H54 (cell line): ENCODE data around the gene SARS1.
A peak's percentile ranks its signal among the peaks of the same experiment; 100 is the strongest.
"Not testable (repeated sequence)": the region's sequence is repeated elsewhere in the genome, so short reads cannot be mapped to it uniquely, and the experiment has no call there.

ENCODE experiments used
- DNase-seq: peaks from one replicate; pipeline ENCODE4 v3.0.0; 2011; ENCODE audit warnings: low spot score, mixed read lengths; ENCODE audit not compliant: insufficient read length
- FAIRE-seq: peaks from 3 replicates; lab custom pipeline; 2011; peaks lifted over from hg19 to GRCh38; lab: Jason Lieb, UNC
- POLR2A ChIP-seq: IDR thresholded peaks from 2 replicates; pipeline ENCODE4 v1.6.1; 2011; ENCODE audit warnings: low read depth, mild to moderate bottlenecking, low read length

The SARS1 gene

DNA sequence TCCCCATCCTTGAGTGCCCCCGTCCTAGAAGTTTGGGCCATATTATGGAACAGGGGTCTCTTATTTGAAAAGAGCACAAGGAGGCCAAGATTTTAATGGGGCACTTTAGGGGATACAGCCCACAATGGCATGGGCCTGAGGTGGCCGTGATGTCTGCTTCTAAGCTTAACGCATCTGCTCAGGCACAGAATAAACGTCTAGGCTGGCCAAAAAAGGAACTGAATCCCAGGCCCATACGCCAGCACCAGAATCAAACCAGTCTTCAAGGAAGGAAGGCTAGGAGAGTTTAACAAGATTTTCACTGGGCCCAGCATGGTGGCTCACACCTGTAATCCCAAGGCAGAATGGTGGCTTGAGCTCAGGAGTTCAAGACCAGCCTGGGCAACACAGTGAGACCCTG lies 9.2 kb upstream of the SARS1 start:
- DNase-seq, result no peak
- FAIRE-seq, result no peak
- no peak for TF ChIP-seq POLR2A

DNA sequence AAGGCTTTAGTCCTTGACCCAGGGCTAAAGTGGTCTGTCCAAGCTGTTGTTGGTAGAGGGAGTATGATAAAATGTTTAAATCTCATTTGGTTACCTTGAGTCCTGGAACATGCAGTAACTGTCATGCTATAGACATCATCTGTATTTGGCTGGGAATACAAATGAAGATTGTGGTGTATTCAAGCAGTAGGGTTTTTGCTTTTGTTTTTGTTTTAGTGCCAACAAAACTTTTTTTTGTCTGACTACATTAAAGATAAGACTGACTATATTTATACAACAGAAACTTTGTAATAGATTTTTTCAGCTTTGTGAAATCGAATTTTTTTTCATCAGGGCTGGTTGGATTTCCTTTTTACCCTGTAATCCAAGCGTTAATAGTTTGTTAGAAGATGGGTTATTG lies 7.4 kb upstream of the SARS1 start:
- FAIRE-seq (no peak), DNase-seq (no peak)
- TF ChIP-seq POLR2A, result no peak

DNA sequence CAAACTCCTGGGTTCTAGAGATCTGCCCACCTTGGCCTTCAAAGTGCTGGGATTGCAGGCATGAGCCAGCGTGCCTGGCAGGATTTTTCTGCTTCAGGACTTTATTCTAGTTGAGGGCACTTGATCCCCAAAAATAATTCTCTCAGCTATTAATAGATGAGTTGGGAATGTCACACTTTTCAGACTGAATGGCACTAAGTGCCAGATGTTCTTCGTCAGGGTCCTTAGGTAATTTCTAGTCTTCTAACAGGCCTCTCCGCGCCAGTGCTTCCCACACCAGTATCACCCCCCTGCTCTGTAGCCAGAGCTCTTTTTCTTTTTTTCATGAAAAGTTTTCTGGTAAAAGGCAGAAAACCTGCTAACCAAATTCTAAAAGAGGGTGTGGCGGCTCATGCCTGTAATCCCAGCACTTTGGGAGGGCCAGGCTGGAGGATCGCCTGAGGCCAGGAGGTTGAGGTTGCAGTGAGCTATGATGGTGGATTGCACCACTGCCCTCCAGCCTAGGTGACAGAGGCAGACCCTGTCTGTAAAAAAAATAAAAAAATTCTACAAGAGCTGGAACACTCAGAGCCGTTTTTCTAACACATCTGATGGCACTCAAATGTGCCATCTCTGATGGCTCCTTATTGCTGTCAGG lies 6.1 kb upstream of the SARS1 start:
- no peak for TF ChIP-seq POLR2A
- no peak for FAIRE-seq
- no peak for DNase-seq

DNA sequence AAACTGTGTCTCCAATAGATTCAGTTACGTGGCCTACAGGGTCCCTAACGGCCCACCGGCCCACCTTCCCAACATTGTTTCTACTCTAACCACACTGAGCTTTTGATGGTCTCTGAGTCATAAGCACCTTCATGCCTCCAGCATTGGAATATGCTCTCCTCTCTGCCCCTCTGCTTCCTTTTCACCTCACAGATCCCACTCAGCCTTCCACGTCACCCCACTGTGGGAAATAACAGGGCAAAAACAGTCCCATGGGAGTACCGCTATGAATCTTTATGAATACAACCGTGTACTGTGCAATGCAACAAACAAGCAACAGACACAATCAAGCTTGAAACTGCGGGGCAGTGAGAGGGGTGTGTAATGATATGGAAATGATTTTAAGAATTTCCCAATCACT lies 5.3 kb upstream of the SARS1 start:
- no peak for DNase-seq

DNA sequence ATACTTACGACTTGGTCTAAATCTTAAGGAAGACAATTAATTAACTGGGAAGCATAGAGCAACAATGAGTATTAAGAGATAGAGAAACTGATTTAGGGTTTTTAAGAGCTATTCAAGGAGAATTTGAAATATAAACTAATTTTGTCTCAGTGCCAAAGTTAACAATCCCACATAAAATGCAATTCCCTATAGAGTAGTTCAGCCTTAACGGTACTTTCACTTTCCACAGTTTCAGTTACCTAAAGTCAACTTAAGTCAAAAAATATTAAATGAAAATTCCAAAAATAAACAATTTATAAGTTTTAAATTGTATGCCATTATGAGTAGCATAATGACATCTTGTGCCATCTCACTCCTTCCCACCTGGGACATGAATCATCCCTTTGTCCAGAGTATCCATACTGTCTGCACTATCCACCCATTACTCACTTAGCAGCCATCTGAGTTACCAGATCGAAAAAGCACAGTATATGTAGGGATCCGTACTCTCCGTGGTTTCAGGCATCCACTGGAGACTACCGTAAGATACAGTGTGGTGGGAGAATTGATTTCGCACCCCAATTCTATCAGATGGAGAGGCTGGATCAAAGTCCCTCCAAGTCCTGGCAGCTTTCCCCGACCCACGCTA lies 4.8 kb upstream of the SARS1 start:
- DNase-seq (no peak), FAIRE-seq (no peak)
- no peak for TF ChIP-seq POLR2A

More for the DNA sequence above, 5.3 kb upstream of the SARS1 start:
- TF ChIP-seq POLR2A, result no peak
- FAIRE-seq, result no peak

DNA sequence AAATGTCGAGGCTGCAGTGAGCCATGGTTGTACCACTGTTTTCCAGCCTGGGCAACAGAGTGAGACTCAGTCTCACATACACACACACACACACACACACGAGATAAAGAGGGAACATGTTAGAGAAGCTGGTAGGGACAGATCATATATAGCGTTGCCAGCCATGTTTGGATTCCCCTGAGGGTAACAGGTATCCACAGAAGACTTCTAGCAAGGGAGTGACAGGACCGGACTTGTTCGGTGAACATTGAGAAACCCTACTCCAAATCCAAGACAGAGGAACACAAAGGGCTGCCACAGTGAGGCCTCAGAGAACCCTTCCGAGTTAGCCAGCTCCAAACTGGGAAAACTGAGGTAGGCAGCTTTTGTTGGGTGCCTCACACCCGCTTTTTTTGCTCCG lies 3.7 kb upstream of the SARS1 start:
- TF ChIP-seq POLR2A, result no peak
- DNase-seq, result no peak
- no peak for FAIRE-seq

DNA sequence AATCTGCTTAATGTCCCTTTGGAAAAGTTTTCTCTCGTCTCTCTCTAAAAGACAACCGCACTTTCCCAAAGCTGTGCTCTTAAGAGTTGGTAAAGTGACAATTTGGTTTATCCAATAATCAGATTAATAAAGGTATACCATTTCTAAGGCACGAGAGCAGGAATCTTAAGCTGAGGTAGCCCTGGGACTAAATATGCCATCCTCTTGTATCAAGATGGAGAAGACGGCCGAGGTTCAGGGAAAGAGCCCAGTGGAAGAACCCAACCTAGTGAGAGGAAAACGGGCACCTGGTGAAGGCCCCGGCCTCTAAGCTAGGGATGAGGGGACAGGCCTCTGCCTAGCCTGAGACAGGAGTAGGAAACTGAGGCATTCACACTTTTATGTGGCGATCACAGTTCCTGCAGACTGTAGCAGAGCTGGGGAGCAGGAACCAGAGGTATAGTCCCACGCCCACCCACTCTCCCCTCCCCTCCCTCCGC lies 334 bp upstream of the SARS1 start:
- DNase-seq (no peak), FAIRE-seq (no peak)
- TF ChIP-seq POLR2A, result no peak

DNA sequence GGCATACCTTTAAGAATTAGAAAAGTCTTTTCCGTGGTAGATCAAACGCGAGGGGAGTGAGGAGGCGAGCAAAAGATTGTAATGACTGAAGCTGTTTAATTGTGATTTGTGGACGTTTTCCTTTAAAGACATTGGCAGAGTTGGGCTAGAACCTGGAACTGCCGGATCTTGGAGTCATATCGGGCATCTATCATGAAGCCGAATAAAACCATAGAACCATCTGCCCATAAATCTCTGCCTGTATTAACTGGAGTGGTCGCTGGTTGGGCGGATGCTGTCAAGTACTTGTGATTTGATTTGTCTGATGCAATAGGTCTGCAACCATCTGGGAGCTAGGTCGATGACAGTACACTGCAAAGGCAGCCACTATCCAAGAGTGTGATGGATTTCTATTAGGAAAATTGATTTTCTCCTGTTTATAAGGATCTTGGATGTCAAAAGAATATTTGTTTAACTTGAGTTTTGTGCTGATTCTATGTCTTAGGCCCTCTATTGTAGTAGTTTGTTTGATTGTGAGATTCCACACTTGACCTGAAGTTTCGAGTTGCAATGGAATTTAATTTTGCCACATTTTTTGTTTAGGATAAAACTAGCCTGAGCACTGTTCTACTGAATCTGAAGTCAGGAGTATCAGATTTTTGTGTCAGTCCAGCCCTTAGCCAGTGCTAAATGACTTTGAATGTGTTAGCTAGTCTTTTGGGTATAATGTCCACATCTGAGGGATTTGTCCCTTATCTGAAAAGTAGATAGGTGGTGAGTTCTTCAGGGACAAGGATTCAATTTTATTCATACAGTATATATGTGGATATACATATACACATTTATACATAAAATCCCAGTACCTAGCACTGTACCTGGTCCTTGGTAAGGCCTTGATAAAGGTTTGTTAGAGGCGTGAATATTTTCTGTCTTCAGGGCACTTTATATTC lies 1.2 kb downstream of the SARS1 start:
- FAIRE-seq, result peak; percentile 33
- TF ChIP-seq POLR2A, result no peak
- peak; percentile 43 for DNase-seq

DNA sequence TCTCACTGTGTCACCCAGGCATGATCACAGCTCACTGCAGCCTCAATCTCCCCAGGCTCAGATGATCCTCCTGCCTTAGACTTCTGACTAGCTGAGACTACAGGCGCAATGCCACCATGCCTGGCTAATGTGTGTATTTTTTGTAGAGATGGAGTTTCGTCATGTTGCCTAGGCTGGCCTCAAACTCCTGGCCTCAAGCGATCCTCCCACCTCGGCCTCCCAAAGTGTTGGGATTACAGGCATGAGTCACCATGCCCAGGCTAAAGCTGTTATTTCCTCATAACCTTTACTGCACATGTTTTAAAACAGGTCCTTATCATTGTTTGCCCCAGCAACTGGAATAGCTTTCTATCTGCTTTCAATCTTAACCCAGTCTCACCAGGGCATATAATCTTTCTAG lies 2.9 kb downstream of the SARS1 start:
- TF ChIP-seq POLR2A, result no peak
- FAIRE-seq, result no peak
- DNase-seq, result no peak

DNA sequence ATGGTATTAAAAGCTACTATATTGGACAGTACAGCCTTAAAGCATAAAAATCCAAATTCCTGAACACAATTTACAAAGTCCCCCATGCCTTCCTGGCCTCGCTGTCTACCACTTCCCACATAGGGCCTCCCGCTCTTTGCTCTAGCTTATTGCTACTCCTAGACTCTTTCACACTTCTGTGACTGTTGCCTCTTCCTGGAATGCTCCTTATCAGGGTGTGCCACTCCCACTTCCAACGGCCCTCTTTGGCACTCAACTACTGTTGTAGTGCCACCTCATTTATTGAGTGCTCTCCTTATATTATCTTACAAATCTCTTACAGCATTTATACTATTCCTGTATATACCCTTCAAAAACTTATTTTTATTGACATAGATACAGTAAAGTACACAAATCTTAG lies 4.8 kb downstream of the SARS1 start:
- no peak for DNase-seq
- TF ChIP-seq POLR2A, result no peak
- no peak for FAIRE-seq

DNA sequence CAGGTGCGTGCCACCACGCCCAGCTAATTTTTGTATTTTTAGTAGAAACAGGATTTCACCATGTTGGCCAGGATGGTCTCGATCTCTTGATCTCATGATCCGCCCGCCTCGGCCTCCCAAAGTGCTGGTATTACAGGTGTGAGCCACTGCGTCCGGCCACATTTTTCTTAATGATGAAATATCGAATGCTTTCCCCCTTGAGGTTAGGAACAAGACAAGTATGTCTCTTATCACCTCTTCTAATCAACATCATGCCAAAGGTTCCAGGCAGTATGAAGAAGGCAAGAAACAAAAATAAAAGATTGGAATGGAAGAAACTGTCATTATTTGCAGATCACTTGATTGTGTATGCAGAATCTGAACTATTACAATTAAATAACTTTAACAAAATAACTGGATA lies 7.5 kb downstream of the SARS1 start:
- DNase-seq, FAIRE-seq: not testable (repeated sequence)

DNA sequence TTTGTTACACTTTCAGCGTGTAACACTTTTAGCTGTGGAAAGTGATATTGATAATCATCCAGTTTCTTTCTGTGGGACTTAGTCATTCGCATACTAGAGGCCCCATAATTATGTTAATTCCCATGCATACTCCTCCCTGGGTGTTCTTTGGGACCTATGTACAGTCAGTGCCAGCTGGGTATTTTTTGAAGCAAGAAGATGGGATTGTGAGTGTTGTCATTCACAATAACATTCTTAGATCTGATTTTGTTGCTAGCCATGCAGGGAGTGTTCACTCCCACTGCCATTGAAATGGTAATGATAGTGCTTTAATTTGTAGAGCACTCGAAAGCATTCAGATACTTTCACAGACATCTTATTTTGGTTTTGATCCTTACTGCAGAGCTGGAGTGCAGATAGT lies 11.6 kb downstream of the SARS1 start:
- FAIRE-seq, result peak; percentile 11

DNA sequence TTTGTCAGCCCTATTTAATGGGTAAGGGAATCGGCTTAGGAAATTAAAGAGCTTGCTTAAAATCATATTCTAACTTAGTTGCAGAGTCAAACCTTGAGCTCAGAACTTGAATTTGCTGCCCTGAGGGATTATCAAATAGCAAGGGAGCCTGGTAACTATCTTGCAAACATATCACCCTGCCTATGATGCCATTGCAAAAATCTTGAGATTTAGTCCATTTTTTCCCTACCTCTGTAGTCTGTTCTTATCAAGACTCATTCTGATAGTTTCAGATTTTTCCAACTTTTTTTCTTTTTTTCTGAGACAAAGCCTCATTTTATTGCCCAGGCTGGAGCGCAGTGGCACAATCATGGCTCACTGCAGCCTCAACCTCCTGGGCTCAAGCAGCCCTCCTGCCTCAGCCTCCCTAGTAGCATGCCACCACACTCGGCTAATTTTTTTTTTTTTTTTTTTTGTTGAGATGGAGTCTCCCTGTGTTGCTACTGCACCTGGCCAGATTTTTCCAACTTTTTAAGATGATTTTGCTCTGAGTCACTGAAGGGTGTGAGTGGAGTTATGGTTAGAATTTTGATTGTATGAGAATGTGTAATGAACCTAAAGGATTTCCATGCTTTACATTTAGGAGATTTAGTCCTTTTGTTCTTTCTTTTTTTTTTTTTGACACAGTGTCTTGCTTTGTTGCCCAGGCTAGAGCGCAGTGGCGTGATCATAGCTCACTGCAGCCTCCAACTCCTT lies 12.2 kb downstream of the SARS1 start:
- DNase-seq (no peak), FAIRE-seq (no peak)
- no peak for TF ChIP-seq POLR2A

More for the DNA sequence above, 11.6 kb downstream of the SARS1 start:
- DNase-seq, result no peak
- TF ChIP-seq POLR2A, result no peak
